ENCODE results near the gene TMEM181.

GRCh38 chr6:158531970-158532369, 27.9 kb upstream of the TMEM181 start:
- TF ChIP-seq CTCF (IDR thresholded peaks at IDR 0.05; ENCODE audit: low read length) (no peak), EZH2phosphoT487 (IDR thresholded peaks at IDR 0.05; ENCODE audit: low read length) (no peak), EZH2 (optimal IDR thresholded peaks at IDR 0.05; ENCODE audit: low read depth, low read length) (no peak)

Data from MM.1S (cell line).